DMS 273 (cell line): Measurements from ENCODE around the gene JAZF1.
"Not testable (repeated sequence)": the region's sequence is repeated elsewhere in the genome, so short reads cannot be mapped to it uniquely, and the experiment has no call there.

ENCODE experiments used
- DNase-seq: peaks from one replicate; lab custom pipeline; 2025; ENCODE audit not compliant: unreplicated experiment; lab: John Stamatoyannopoulos, UW

Gene JAZF1

GRCh38 chr7:27889800-27890199, 290.8 kb downstream of the JAZF1 start:
- DNase-seq: no peak

- no peak for DNase-seq
These were observed 291.9 kb downstream of the JAZF1 start for GRCh38 chr7:27888736-27889135.

- DNase-seq: not testable (repeated sequence)
These were observed 293.9 kb downstream of the JAZF1 start for GRCh38 chr7:27886710-27887109.

GRCh38 chr7:27885652-27886051, 294.9 kb downstream of the JAZF1 start:
- DNase-seq: no peak

GRCh38 chr7:27883696-27884095, 296.9 kb downstream of the JAZF1 start:
- DNase-seq: no peak

- no peak for DNase-seq
These were observed 303.8 kb downstream of the JAZF1 start for GRCh38 chr7:27876756-27877155.

- DNase-seq: no peak
These were observed 304.8 kb downstream of the JAZF1 start for GRCh38 chr7:27875832-27876231.

- no peak for DNase-seq
These were observed 305.5 kb downstream of the JAZF1 start for GRCh38 chr7:27875061-27875460.

- DNase-seq: peak; percentile 76
These were observed 306.3 kb downstream of the JAZF1 start for GRCh38 chr7:27873981-27874957.

GRCh38 chr7:27872356-27873275, 308.0 kb downstream of the JAZF1 start:
- peak; percentile 57 for DNase-seq

GRCh38 chr7:27871866-27872265, 308.7 kb downstream of the JAZF1 start:
- DNase-seq: no peak

GRCh38 chr7:27871086-27871485, 309.5 kb downstream of the JAZF1 start:
- DNase-seq: no peak

GRCh38 chr7:27870595-27870994, 310.0 kb downstream of the JAZF1 start:
- DNase-seq: no peak

GRCh38 chr7:27869056-27869455, 311.5 kb downstream of the JAZF1 start:
- DNase-seq: no peak

GRCh38 chr7:27868131-27868550, 312.5 kb downstream of the JAZF1 start:
- DNase-seq: no peak

- no peak for DNase-seq
These were observed 313.5 kb downstream of the JAZF1 start for GRCh38 chr7:27866828-27867672.

GRCh38 chr7:27866256-27866655, 314.3 kb downstream of the JAZF1 start:
- DNase-seq: no peak

GRCh38 chr7:27863880-27864279, 316.7 kb downstream of the JAZF1 start:
- DNase-seq: no peak

- no peak for DNase-seq
These were observed 318.8 kb downstream of the JAZF1 start for GRCh38 chr7:27861747-27862146.

GRCh38 chr7:27860800-27861199, 319.8 kb downstream of the JAZF1 start:
- no peak for DNase-seq
